GM19455 (cell line): Measurements from ENCODE around the gene FOXR1.
A peak's percentile ranks its signal among the peaks of the same experiment; 100 is the strongest.

Experiments
- ATAC-seq: cut with Tn5 transposase; IDR thresholded peaks from one replicate; pipeline ENCODE4 v1.9.1; 2021; ENCODE audit not compliant: unreplicated experiment

The FOXR1 gene

GRCh38 chr11:119025541-119025940, 54.0 kb downstream of the FOXR1 start:
- no peak for ATAC-seq

DNA sequence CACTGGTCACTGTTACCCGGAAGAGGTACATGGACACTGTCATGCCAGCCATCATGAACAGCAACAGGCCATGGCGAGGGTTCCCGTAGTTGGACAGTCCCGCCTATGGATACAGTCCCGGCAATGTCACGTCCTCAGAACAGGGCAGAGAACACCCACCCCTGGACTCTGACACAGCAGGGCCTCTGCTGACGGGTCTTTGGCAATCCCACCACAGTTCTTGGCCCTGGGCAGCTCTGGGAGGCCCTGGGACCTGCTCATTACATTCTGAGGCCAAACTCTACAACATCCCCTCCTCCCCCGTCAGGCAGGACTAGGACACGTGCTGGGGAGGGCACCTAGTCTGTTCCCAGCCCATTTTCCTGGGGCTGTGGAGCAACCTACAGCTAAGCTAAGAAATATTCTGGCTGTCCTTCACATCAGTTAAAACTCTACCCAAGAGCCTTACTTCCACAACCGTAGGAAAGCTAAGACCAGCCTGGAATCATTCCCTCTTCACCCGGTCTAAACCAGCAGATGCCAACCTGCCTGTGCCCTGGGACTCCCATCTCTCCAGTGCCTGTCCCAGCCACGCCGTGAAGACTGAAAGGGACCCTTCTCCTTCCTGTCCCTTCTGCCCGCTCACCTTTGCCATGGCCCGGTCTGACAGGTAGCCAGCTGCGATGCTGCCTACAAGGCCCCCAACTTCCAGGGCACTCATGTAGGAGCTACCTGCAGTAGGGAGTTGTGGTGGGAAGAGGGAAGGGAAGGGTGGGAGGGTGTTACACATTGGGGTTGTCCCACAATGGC, 54.6 kb downstream of the FOXR1 start:
- no peak for ATAC-seq

- no peak for ATAC-seq
Measured at GRCh38 chr11:119026970-119027369, 55.4 kb downstream of the FOXR1 start.

DNA sequence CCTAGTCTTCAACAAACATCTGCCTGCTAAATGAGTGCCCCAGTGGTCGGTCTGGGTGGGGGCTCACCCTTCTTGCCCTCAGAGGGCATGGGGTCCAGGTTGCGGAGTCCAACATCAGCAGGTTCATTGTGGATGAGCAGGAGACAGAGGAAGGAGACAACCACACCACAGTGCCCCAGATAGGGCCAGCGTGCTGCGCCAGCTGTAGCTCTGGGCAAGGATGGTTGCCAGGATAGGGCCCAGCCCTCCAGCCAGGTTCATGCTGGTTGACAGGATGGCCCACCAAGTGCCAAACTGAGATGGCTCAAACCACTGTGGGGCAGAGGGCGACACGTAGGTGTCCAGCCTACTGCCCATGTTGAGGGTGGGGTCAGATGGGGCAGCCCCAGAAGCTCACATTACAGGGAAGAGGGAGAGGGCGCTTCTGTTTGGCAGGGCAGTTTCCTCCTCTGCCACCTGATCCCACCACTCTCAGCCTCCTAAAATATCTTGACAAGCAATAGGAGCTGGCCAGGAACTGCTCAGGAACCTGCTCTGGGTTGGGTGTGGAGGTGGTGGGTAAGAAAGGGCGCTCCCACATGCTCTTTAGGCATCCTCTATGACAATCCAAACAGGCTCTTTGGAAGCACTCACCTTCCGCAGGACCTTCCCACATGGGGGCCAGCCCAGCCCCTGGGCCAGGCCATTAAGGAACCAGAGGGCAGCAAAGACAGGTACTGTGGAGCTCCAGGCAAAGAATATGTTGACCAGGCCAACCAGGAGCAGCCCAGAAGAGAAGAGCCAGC, 56.2 kb downstream of the FOXR1 start:
- ATAC-seq: no peak

DNA sequence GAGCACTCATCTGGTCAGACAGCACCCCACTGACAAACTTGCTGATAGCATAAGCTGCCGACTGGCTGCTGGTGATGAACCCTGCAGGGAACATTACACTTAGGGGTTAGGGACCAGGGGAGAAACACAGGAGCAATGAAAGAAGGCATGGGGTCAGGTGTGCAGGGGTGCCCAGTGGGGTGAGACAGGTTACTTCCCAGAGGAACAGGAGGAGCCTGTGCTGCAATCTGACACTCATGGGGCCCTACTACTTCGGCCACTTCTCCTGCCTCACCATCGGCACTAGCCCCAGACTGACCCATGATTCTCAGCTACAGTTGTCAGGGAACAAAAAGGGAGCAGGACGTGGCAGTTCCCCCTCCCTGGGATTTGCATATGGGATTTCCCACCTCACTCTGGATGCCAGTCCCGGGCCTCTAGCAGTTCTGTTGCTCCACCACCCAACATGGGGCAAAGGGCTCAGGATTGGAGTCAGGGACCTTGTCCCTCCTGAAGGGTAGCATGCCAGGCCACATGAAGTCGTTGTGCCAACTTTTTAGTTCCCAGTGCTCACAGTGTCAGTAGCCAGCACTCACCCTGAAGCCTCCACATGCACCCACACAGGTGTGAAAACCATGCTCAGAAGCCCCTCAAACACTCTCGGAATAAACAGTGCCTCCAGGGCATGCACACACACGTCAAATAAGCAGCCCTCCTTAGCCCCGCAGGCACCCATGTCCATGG, 56.9 kb downstream of the FOXR1 start:
- ATAC-seq: no peak

DNA sequence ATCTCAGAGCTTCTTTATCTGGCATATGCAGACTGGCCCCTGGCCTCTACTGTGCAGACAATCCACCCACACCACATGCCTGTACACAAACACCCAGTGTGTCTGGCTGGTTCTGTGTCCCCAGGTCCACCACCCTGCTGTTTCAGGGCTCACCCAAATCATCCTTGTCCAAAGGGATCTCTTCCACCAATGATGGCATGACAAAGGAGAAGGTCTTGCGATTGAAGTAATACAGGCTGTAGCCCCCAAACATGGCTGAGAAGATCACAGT, 57.4 kb downstream of the FOXR1 start:
- no peak for ATAC-seq

DNA sequence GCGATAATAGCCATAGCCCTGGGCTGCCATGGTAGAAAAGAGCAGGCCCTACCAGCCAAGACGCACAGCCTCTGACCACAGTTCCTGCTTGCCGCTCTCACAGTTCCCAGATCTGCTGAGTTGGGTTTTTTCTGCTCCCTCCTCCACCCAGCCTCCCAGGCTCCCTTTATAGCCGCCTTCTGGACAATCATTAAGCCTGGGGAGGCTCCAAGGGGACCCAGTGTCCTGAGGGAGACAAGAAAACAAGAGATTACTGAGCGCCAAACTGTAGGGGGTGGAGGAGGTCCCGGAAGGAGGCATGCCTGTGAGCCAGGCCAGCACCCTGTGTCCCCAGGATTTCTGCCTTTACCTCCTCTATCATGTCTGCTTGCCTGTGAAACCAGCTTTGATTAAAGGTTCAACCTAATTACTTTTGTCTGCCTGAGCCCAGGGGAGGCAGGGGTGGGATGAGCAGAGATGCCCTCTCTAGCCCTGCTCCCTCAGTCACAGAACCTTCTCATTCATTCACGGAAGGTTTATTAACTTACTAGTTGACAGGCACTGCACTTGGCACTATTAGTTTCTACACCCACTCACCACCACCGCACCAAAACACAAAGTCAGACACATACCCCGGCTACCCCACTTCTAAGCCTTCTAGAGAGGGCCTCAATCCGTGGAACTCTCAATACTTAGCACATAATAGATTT, 57.9 kb downstream of the FOXR1 start:
- peak; percentile 4 for ATAC-seq

DNA sequence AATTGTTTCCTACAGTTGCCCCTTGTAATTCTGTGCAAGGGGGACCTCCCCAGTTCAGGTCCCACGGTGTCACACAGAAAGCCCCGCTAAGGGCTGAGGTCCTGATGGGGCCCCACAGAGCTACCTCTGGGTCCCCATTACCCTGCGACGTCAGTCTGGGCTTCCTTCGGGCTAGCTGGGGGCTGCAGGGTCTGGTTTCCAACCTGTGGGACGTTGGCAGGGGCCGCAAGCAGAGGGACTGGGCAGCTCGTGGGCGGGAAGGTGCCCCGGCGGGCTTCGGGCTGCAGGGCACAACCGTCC, 58.4 kb downstream of the FOXR1 start:
- peak; percentile 21 for ATAC-seq

- ATAC-seq: peak; percentile 78
Measured at GRCh38 chr11:119030329-119031047, 58.9 kb downstream of the FOXR1 start, which contains the start of gene SLC37A4. TSS of gene SLC37A4 (minus strand) at chr11:119030877.
